ENCODE measurements around the gene ZNF662. TPM values are rescaled to one million over a fixed set of nuclear protein-coding genes. Genes with fewer than 3 reads are reported as not detected.

ZNF662 gene
- total RNA-seq, 1 experiment from 2014 or later = 1.1 TPM

DNA sequence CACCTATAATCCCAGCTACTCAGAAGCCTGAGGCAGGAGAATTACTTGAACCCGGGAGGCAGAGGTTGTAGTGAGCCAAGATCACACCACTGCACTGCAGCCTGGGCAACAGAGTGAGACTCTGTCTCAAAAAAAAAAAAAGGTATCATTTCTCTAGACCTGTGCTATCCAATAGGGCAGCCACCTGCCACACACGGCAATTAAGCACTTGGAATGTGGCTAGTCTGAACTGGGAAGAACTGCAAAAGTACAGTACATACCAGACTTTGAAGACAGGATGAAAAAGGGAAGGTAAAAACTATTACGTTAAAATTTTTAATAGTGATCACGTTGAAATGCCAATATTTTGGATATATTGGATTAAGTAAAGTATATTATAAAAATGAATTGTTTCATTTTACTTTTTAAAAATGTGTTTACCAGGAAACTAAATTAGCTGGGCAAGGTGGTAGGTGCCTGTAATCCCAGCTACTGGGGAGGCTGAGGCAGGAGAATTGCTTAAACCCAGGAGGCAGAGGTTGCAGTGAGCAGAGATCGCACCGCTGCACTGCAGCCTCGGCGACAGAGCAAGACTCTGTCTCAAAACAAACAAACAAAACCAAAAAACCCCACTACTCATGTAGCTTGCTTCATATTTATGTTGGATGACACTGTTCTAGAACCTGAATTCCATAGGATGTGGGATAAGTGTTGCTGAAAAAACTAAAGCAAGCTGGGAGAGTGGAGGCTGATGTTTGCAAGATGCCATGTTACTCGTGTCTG is 32.5 kb upstream of the ZNF662 start:
- CTCF ChIA-PET = interaction anchor here (0.5 kb wide), 1 partner anchor 283 kb away, joined by 3 read pairs; the partner anchor contains the start of gene SS18L2
- Mint-ChIP-seq H3K4me3 (ENCODE audit: low read depth, unreplicated experiment) (no peak overlapping the region), H3K27me3 (ENCODE audit: unreplicated experiment) (peaks cover 92% of the 10 kb centered on the region), H3K9me3 (ENCODE audit: low read depth, unreplicated experiment) (no peaks in the 10 kb centered on the region), H3K27ac (ENCODE audit: unreplicated experiment) (no peak overlapping the region), H3K4me1 (ENCODE audit: low read depth, unreplicated experiment) (no peaks in the 10 kb centered on the region), H3K36me3 (ENCODE audit: insufficient read depth, unreplicated experiment) (no peaks in the 10 kb centered on the region)
- intact Hi-C loops (cut with micrococcal nuclease; ENCODE audit: unreplicated experiment) = no loop called here
- TF ChIP-seq, protein P1, sequence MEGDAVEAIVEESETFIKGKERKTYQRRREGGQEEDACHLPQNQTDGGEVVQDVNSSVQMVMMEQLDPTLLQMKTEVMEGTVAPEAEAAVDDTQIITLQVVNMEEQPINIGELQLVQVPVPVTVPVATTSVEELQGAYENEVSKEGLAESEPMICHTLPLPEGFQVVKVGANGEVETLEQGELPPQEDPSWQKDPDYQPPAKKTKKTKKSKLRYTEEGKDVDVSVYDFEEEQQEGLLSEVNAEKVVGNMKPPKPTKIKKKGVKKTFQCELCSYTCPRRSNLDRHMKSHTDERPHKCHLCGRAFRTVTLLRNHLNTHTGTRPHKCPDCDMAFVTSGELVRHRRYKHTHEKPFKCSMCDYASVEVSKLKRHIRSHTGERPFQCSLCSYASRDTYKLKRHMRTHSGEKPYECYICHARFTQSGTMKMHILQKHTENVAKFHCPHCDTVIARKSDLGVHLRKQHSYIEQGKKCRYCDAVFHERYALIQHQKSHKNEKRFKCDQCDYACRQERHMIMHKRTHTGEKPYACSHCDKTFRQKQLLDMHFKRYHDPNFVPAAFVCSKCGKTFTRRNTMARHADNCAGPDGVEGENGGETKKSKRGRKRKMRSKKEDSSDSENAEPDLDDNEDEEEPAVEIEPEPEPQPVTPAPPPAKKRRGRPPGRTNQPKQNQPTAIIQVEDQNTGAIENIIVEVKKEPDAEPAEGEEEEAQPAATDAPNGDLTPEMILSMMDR (IDR thresholded peaks at IDR 0.05; ENCODE audit: unreplicated experiment) = no peak
- BruUV-seq (replicated peaks) = no TSS peak
- DNase-seq = no peak

DNA sequence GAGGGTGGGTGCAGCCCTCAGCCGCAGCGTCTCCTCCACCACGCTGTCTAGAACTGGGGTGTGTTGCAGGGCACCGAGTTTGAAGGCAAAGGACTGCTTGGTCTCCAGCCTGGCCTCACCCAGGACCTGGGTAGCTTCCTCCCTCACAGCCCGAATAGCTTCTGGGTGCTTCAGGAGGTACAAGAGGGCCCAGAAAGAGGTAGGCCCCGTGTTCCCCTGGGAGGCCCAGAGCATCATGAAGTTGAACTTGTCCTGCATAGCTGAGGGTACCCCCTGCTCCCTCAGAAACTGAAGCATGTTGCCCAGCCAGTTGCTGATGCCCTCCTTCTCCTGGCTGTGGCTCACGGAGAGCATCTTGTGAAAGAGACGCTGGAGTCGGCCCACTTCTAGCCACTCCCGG is 31.2 kb upstream of the ZNF662 start:
- H3K27me3 Mint-ChIP-seq (ENCODE audit: unreplicated experiment) = peaks cover 88% of the 10 kb centered on the region
- no peaks in the 10 kb centered on the region for H3K4me1 Mint-ChIP-seq (ENCODE audit: low read depth, unreplicated experiment)
- TF ChIP-seq, protein P1 (IDR thresholded peaks at IDR 0.05; ENCODE audit: unreplicated experiment) = no peak
- CTCF ChIA-PET = no interaction called here
- no peaks in the 10 kb centered on the region for H3K36me3 Mint-ChIP-seq (ENCODE audit: insufficient read depth, unreplicated experiment)
- H3K4me3 Mint-ChIP-seq (ENCODE audit: low read depth, unreplicated experiment) = no peak overlapping the region
- no TSS peak for BruUV-seq (replicated peaks)
- no peaks in the 10 kb centered on the region for H3K9me3 Mint-ChIP-seq (ENCODE audit: low read depth, unreplicated experiment)
- no peak for DNase-seq
- H3K27ac Mint-ChIP-seq (ENCODE audit: unreplicated experiment) = no peak overlapping the region
- intact Hi-C loops (cut with micrococcal nuclease; ENCODE audit: unreplicated experiment) = no loop called here

DNA sequence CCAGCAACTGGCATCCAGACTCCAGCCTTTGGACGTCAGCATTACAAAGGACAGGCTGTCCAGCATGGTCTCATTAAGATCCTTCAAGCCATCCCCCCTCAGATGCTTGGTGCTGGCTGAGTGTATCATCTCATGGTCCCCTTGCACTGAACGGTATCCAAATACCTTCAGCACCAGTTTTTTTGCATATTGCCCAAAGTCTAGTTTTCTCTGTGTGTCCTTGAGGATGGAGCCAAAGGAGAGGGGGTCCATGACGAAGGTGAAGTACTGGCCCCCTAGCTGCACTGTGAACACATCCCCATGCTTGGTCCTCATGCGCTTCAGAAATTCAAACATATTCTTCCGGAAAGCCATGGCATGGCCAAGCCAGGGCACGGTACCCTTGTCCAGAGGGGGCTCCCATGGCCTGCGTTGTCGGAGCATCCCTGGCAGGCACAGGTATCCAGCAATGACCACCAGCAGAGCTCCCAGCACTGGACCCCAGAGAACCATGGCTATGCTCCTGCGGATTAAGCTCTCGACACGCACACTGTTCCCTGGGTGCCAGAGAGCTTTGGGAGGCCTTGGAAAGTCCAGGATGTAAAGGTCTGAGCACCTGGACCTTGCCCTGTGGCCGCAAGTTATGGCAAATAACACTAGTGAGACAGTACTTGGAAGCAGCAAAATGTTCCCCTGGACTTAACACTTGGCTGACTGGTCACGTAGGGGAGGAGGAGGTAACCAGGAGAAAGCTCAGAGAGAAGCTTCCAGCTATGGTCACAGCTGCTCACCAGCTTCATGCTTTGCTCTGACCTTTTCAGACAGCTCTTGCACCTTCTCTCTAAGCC is 30.4 kb upstream of the ZNF662 start, which contains the start of gene CYP8B1:
Gene CYP8B1 (minus strand): TSS at position 555 of the 827 bp plus-strand sequence. CDS start 63 bp downstream, at position 492.
- intact Hi-C loops (cut with micrococcal nuclease; ENCODE audit: unreplicated experiment) = no loop called here
- Mint-ChIP-seq H3K27me3 (ENCODE audit: unreplicated experiment) (peaks cover 84% of the 10 kb centered on the region), H3K4me1 (ENCODE audit: low read depth, unreplicated experiment) (no peaks in the 10 kb centered on the region), H3K36me3 (ENCODE audit: insufficient read depth, unreplicated experiment) (peaks cover 6% of the 10 kb centered on the region), H3K27ac (ENCODE audit: unreplicated experiment) (no peak within 1 kb of the TSS), H3K4me3 (ENCODE audit: low read depth, unreplicated experiment) (no peak within 1 kb of the TSS), H3K9me3 (ENCODE audit: low read depth, unreplicated experiment) (no peaks in the 10 kb centered on the region)
- DNase-seq = no peak
- TF ChIP-seq, protein P1 (IDR thresholded peaks at IDR 0.05; ENCODE audit: unreplicated experiment) = no peak
- BruUV-seq (replicated peaks) = no TSS peak
- CTCF ChIA-PET = interaction anchor here (0.6 to 1.0 kb wide), 2 partner anchors 46 to 51 kb away, joined by 3 to 8 read pairs; no protein-coding TSS in a partner anchor

DNA sequence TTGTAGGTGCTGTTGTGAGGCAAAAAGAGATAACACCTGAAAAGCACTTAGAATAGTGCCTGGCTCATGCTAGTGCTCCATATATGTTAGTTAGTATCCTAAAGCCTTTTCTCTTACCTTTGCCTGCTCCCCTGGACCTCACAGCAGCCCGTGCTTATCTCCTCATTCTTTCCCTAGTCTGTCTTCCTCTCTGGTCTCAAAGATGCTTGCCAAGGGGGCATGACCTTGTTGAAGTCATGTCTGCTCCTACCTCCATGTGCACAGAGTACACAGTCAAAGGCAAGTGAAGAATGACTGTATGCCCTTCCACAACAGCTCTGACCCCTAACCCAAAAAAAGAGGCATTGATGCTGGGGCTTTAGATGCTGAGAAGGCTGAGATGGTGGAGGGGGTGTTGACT is 29.5 kb upstream of the ZNF662 start:
- H3K4me1 Mint-ChIP-seq (ENCODE audit: low read depth, unreplicated experiment) = peaks cover 6% of the 10 kb centered on the region
- TF ChIP-seq, protein P1 (IDR thresholded peaks at IDR 0.05; ENCODE audit: unreplicated experiment) = no peak
- DNase-seq = no peak
- BruUV-seq (replicated peaks) = no TSS peak
- peaks cover 15% of the 10 kb centered on the region for H3K36me3 Mint-ChIP-seq (ENCODE audit: insufficient read depth, unreplicated experiment)
- CTCF ChIA-PET = no interaction called here
- no peaks in the 10 kb centered on the region for H3K9me3 Mint-ChIP-seq (ENCODE audit: low read depth, unreplicated experiment)
- H3K4me3 Mint-ChIP-seq (ENCODE audit: low read depth, unreplicated experiment) = no peak overlapping the region
- peaks cover 80% of the 10 kb centered on the region for H3K27me3 Mint-ChIP-seq (ENCODE audit: unreplicated experiment)
- H3K27ac Mint-ChIP-seq (ENCODE audit: unreplicated experiment) = no peak overlapping the region
- intact Hi-C loops (cut with micrococcal nuclease; ENCODE audit: unreplicated experiment) = no loop called here
